Fibroblast of villous mesenchyme (primary cell): ENCODE data around the gene NAGPA. TPM values are rescaled to one million over a fixed set of nuclear protein-coding genes. Genes with fewer than 3 reads are reported as not detected.
"Not testable (repeated sequence)": the region's sequence is repeated elsewhere in the genome, so short reads cannot be mapped to it uniquely, and the experiment has no call there.

Source experiments
- DNase-seq: peaks from one replicate; pipeline ENCODE4 v3.0.0-alpha.2; 2010; ENCODE audit warnings: low read depth
- H3K4me3 ChIP-seq: 2 replicates; pipeline ENCODE4 v1.5.1; 2011; ENCODE audit warnings: low read depth, mild to moderate bottlenecking, low read length
- CTCF ChIP-seq: IDR thresholded peaks from 2 replicates; pipeline ENCODE4 v1.5.1; 2012; ENCODE audit warnings: low read depth, mild to moderate bottlenecking, low read length; ENCODE audit not compliant: insufficient read depth
- total RNA-seq: library from RNA; depleted of rRNA; stranded (reverse); fragments of >200 nt; gene quantifications from 2 replicates; pipeline ENCODE4 v1.2.3, GENCODE V29; 2012

The NAGPA gene
- total RNA-seq, 1 donor = 17.3 TPM

- TF ChIP-seq CTCF = no peak
- H3K4me3 ChIP-seq = no peak overlapping the region
- no peak for DNase-seq
Observed at GRCh38 chr16:5045499-5046115, 11.9 kb upstream of the NAGPA start.

- DNase-seq, H3K4me3 ChIP-seq: not testable (repeated sequence)
Observed at GRCh38 chr16:5044581-5044980, 10.8 kb upstream of the NAGPA start.

- no peak for TF ChIP-seq CTCF
- DNase-seq = no peak
- H3K4me3 ChIP-seq = no peak overlapping the region
Observed at GRCh38 chr16:5044011-5044540, 10.3 kb upstream of the NAGPA start.

DNA sequence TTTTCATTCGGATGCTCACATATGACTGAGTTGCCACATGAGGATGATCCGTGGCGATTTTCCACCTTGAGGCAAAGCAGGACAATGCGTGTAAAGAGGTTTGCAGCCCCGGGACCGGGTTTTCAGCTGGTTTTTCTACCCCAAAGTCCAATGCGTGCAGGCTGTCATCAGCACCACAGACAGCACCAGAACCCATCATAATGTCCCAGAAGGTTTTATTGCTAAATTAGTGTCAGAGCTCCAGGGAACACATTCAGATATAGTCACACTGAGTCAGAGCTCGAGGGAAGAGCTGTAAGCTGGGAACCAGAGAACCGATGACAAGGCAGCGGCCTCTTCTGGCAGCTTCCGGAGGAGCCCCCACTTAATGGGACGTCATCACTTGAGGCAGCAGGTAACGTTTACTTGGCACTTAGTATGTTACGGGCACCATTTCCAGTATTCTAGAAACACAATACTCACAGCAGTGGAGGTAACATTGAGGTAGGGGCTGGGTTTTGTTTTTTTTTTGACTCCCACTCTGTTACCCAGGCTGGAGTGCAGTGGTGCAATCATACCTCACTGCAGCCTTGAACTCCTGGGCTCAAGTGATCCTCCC, 8.9 kb upstream of the NAGPA start:
- no peak for TF ChIP-seq CTCF
- no peak overlapping the region for H3K4me3 ChIP-seq
- DNase-seq = no peak

DNA sequence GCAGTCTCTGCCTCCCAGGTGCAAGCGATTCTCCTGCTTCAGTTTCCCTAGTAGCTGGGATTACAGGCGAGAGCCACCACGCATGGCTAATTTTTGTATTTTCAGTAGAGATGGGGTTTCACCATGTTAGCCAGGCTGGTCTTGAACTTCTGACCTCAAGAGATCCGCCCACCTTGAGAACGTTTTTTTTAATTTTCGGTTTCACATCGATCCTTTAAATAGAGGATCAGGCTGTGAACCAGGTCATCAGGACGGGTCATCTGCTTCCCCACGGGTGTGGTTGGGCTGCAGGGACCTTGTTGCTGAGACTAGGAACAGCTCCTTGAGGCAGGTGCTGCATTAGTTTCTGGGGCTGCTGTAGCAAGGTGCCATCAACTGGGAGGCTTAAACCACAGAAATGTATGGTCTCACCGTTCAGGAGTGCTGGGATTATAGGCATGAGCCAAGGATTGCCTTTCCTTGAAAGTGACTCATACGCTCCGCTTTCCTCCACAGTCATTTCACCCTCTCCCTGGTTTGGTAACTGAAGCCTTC, 7.9 kb upstream of the NAGPA start:
- H3K4me3 ChIP-seq = no peak overlapping the region
- TF ChIP-seq CTCF = no peak
- peak; percentile 45 for DNase-seq

- no peak for TF ChIP-seq CTCF
- no peak for DNase-seq
- no peak overlapping the region for H3K4me3 ChIP-seq
Observed at GRCh38 chr16:5040451-5040850, 6.7 kb upstream of the NAGPA start.

- no peak for TF ChIP-seq CTCF
- no peak for DNase-seq
- H3K4me3 ChIP-seq = no peak overlapping the region
Observed at GRCh38 chr16:5036228-5037156, 2.8 kb upstream of the NAGPA start.
